HG03196 (cell line): Measurements from ENCODE around the gene UBE2Z.

ENCODE experiments used
- ATAC-seq: cut with Tn5 transposase; IDR thresholded peaks from one replicate; pipeline ENCODE4 v1.9.1; 2021; ENCODE audit not compliant: unreplicated experiment

Gene UBE2Z

GRCh38 chr17:48952904-48953303, 44.7 kb downstream of the UBE2Z start:
- ATAC-seq, result no peak

DNA sequence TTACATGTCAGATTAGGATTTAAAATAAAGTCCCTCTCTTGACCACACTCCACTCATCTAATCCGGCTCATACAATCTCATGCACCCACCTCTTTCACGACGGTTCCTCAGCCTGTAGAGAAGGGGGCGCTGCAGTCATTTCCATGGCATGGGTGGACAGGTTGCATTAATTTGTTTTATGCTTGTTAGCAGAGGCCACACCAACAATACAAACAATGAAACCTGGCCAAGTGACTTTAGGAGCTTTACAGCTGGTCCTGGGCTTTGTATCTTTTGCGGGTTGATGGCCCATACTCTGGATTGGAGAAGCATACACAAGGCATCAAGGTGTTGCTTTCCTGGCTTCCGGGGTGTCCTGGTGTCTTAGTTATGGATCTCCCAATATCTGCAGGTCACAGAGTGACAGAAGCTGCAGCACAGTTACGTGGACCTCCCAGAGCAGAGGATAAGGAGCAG, 46.1 kb downstream of the UBE2Z start:
- no peak for ATAC-seq

DNA sequence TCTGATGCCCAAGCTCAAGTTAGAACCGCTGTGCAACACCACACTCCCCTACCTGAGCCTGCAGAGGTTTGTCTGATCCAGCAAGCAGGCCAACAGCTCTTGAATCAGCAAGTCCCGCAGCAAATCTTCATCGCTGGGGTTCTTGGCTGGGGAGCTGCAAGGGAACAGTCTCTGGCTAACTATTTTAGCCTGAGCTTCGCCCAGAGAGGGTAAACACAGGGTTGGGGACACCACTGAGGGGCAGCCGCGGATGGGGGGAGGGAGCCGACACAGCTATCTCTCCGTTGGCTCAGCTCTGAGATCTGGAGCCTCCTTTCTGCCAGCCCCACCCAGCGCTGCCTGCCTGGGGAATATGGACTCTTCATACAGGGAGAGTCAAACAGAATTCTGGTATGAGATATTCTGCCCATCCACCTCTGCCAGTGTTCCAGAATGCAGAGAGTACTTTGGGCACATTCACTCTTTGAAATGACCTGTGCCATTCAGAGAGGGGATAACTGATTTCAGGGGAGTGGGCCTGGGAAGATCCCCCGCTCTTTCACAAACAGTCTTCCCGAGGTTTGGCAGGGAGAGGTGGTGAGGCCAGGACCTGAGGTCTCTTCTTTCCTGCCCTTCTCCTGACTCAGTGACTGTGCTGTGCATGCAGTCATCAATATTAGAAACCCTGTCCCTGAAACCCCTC, 52.8 kb downstream of the UBE2Z start:
- no peak for ATAC-seq

DNA sequence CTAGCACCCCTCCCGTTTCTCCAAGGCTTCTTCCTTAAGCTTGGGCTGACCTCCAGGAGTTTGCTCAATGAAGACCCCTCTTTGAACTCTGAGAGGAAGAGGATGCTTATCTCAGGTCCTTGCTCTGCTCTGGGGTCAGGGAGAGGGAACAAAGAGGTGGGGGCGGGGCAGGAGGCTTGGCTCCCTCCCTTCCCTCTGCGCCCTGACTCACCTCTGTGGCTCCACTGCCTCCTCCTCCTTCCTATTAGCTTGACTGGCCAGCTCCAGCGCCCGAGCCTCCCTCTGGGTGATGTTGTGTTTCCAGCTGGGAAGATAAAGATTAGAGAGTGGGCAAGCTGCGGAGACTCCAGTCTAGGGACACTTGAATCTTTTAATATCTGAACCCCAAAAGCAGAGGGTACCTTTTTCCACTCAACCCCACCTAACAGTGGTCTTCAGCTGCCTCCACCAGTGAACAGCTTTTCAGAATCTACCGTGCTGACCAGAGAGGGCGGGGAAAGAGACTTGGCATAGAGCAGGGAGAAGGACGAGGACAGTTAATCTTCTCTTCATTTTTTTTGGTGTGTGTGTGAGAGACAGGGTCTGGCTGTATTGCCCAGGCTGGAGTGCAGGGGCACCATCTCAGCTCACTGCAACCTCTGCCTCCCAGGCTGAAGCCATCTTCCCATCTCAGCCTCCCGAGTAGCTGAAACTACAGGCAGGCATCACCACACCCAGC, 53.5 kb downstream of the UBE2Z start:
- no peak for ATAC-seq

DNA sequence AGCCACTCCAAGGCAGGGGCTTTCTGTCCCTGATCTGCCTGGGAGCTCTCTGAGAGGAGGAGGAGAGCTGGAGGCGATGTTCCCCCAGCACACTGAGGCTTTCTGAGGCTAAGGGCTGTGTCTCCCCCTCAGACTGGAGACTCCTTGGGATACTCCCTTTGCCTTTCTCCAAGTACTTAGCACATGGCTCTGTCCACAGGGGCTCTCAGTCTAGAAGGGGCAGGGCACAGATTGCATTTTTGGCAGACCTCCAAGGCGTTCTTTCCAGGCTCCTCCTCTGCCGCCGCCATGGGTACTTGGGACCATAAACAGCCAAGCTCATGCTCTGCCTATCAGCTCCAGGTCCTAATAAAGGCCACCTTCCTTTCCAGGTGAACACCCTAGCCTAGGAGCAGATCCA, 62.0 kb downstream of the UBE2Z start:
- ATAC-seq, result no peak

DNA sequence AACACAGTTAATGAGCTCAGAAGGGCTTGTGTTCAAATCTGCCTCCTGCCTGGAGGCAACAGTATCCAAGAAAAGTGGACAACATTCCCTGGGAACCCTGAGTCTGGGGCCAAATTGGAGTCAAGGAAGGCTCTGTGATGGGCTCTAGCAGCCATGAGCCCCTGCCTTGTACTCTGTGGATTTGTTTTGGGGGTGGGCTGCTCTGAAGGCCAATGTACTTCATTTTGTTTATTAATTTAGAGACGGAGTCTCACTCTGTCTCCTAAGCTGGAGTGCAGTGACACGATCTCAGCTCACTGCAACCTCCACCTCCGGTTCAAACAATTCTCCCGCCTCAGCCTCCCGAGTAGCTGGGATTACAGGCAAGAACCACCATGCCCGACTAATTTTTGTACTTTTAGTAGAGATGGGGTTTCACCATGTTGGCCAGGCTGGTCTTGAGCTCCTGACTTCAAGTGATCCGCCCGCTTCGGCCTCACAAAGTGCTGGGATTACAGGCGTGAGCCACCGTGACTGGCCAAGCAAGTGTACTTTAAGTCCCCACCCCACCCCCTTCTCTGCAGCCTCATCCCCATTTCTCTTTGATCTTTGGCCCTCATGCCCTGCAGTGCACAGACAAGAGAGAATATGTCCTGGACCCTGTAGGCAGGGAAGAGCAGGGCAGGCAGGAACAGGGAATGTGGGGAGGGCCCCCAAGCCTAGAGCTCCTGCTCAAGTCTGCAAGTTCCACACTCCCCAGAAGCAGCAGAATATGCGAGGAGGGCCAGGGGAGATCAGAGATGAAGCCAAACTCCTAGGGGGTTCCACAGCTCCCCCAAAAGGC, 62.9 kb downstream of the UBE2Z start:
- no peak for ATAC-seq

GRCh38 chr17:48972749-48973097, 64.5 kb downstream of the UBE2Z start:
- ATAC-seq, result no peak

- ATAC-seq, result no peak
Observed at GRCh38 chr17:48973806-48974205, 65.6 kb downstream of the UBE2Z start.
